ENCODE results near the gene MYL2.

Gene MYL2

DNA sequence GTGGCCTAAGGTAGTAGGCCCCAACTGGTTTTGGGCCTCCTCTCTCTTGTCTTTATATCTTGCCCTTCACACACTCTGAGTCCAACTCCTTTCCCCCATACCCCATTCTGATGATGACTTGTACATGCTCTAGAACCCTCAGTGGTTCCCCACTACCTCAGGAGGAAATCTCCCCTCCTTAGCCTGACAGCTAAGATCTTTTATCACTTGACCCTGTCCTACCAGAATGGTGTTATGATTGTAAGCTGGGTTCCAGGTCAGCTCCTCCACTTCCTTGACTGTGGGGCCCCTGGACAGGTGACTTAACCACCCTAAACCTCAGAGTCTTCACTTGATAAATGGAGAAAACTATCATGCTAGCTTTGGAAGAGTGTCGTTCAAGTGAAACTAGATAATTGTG is 9.4 kb upstream of the MYL2 start:
- no peak for DNase-seq

DNA sequence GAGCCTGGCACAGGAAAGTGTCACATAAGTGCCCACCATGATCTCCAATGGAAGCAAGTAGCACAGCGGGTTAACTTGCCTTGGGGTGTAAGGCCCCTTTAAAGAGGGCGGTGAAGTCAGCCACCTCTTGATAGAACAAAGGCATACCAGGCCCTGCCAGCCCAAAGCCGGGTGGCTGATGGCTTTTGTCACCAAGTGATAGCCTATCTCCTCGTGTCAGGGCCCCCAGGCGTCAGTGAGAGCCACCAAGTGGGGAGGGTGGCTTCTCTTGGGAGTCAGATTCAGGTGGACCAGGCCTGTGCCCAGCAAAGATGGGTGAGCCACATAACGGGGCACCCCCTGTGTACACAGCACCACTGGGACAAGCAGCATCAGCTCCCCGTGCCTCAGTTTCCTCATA is 8.3 kb upstream of the MYL2 start:
- DNase-seq = no peak

- DNase-seq = no peak
Measured at GRCh38 chr12:110927546-110927945, 7.2 kb upstream of the MYL2 start.

GRCh38 chr12:110923692-110924334 is 3.4 kb upstream of the MYL2 start:
- no peak for DNase-seq

DNA sequence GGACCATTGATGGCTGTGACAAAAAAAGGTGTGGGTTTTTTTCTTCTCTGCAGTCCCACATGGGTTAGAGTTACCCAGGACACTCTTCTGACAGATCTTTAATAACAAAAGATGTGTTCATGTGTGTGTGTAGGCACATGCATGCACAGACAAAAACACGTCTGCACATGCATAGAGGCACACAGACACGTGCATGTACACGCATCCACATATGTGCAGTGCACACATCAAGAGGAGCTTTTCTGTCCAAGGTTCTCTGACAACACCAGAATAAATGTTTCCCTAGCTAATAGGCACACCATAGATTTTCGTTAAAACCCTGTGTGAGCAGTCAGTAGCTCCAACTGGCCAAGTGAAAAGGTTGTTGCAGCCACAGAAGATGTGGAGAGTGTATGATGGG is 2.8 kb upstream of the MYL2 start:
- no peak for DNase-seq

- no peak for DNase-seq
Measured at GRCh38 chr12:110922652-110923051, 2.3 kb upstream of the MYL2 start.

- DNase-seq = no peak
Measured at GRCh38 chr12:110921262-110921661, 883 bp upstream of the MYL2 start.

DNA sequence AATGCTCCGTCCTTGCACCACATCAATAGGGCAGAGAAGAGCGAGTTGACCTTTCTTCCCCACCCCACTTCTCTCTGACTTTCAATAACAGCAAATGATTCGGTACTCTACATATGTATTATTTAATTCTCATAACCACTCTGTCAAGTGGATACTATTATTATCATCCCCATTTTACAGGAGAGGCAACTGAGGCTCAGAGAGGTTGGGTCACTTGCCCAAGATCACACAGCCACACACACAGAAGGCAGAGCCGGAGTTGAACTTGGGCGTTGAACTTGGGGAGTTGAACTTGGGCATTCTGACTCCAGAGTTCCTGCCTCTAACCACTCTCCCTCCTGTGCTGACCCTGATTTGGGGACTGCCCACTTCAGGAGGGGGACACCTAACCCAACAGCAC is 659 bp downstream of the MYL2 start:
- DNase-seq = no peak

GRCh38 chr12:110917961-110918360 is 2.4 kb downstream of the MYL2 start:
- no peak for DNase-seq

- no peak for DNase-seq
Measured at GRCh38 chr12:110917467-110917866, 2.9 kb downstream of the MYL2 start.

GRCh38 chr12:110916295-110916875 is 4.0 kb downstream of the MYL2 start:
- DNase-seq = no peak

- DNase-seq = no peak
Measured at GRCh38 chr12:110913119-110914056, 7.0 kb downstream of the MYL2 start.

- DNase-seq = no peak
Measured at GRCh38 chr12:110912263-110912662, 8.1 kb downstream of the MYL2 start.

DNA sequence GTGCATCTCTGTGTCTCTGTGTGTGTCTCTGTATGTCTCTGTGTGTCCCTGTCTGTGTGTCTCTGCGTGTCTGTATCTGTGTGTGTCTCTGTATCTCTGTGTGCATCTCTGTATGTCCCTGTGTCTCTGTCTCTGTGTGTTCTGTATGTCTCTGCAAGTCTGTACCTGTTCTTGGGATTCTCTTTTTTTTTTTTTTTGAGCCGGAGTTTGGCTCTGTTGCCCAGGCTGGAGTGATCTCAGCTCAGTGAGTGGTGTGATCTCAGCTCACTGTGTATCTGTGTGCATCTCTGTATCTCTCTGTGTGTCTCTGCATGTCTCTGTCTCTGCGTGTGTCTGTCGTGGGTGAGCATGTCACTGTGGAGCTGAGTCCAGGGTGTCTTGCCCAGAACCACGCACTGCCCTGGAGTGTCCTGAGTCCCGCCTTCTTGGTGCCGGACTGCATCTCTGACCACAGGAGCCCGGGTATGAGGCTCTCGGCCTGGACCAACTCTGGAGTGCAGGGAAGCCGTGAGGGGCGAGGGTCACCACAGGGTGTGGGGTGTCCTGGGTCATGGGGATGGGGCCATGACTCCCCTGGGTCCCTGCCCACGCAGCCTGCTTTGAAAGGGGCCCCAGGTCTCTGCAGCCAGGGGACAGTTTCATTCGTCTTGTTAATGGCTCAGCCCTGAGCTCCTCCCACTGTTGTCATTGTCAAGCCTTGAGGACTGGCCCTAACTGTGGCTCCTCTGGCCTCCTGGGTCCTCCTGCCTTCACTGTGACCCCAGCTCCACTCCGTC is 11.8 kb downstream of the MYL2 start:
- DNase-seq = no peak

DNA sequence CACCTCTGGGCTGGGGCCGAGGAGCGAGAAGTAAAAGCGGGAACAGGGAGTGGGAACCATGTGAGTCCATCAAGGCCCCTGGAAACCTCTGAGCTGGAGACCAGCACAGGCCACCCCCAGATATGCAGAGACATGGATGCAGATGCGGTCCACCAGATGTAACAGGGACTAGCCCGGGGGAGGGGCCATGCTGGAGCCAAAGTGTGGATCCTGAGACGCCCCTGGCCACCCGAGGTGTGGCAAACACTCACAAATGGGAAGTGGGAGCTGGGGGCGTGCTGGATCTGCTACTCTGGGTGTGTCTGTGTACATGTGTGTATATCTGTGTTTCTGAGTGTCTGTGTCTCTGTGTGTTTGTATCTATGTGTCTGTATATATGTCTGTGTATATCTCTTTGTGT is 12.8 kb downstream of the MYL2 start:
- no peak for DNase-seq

GRCh38 chr12:110906985-110907384 is 13.4 kb downstream of the MYL2 start:
- no peak for DNase-seq

- DNase-seq = no peak
Measured at GRCh38 chr12:110906516-110906915, 13.9 kb downstream of the MYL2 start.

GRCh38 chr12:110906083-110906482 is 14.3 kb downstream of the MYL2 start:
- no peak for DNase-seq

- DNase-seq = no peak
Measured at GRCh38 chr12:110903511-110903910, 16.9 kb downstream of the MYL2 start.

- DNase-seq = no peak
Measured at GRCh38 chr12:110901401-110901800, 19.0 kb downstream of the MYL2 start.

DNA sequence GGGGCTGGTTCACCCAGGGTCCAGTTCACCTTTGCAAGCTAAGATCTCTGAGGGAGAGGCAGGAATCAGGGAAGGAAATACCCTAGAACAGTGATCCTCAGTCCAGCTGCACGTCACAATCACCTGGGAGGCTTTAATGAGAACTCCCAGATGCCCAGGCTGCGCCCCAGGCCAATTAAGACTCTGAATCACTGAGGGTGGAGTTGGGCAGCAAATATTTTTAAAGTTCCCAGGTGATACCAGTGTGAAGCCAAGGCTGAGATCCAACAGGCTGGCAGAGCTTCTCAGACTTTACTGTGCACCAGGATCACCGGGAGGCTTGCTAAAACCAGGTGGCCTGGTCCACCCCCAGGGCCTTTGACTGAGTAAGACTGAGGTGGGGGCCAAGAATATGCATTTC is 23.8 kb downstream of the MYL2 start:
- no peak for DNase-seq

GRCh38 chr12:110893956-110894355 is 26.4 kb downstream of the MYL2 start:
- DNase-seq = no peak

GRCh38 chr12:110889361-110889760 is 31.0 kb downstream of the MYL2 start:
- DNase-seq = no peak
